Stimulated activated CD4-positive, alpha-beta T cell treated with anti-CD3 and anti-CD28 coated beads, Interleukin-4, amount 100 ng/mL, for 24 hours (primary cell): Measurements from ENCODE around the gene SLC9A4.

ENCODE experiments used
- DNase-seq: peaks from one replicate; pipeline ENCODE4 v3.0.0-alpha.2; 2020

SLC9A4 gene

GRCh38 chr2:102453501-102453900 is 19.5 kb upstream of the SLC9A4 start:
- no peak for DNase-seq

- no peak for DNase-seq
Measured at GRCh38 chr2:102455061-102455670, 17.9 kb upstream of the SLC9A4 start.

- DNase-seq: no peak
Measured at GRCh38 chr2:102460467-102460866, 12.6 kb upstream of the SLC9A4 start.

GRCh38 chr2:102461188-102461587 is 11.8 kb upstream of the SLC9A4 start:
- DNase-seq: no peak

GRCh38 chr2:102463160-102463559 is 9.9 kb upstream of the SLC9A4 start:
- DNase-seq: no peak

GRCh38 chr2:102470168-102470567 is 2.9 kb upstream of the SLC9A4 start:
- no peak for DNase-seq

GRCh38 chr2:102473631-102474030 is 605 bp downstream of the SLC9A4 start:
- DNase-seq: no peak

- DNase-seq: no peak
Measured at GRCh38 chr2:102474785-102475184, 1.8 kb downstream of the SLC9A4 start.

- DNase-seq: no peak
Measured at GRCh38 chr2:102478686-102479470, 5.9 kb downstream of the SLC9A4 start.

GRCh38 chr2:102480285-102481195 is 7.5 kb downstream of the SLC9A4 start:
- DNase-seq: no peak

- no peak for DNase-seq
Measured at GRCh38 chr2:102481931-102482330, 8.9 kb downstream of the SLC9A4 start.

GRCh38 chr2:102483086-102483485 is 10.1 kb downstream of the SLC9A4 start:
- no peak for DNase-seq

GRCh38 chr2:102484310-102485061 is 11.5 kb downstream of the SLC9A4 start:
- no peak for DNase-seq

GRCh38 chr2:102485147-102485785 is 12.2 kb downstream of the SLC9A4 start:
- no peak for DNase-seq

GRCh38 chr2:102486941-102487702 is 14.1 kb downstream of the SLC9A4 start:
- DNase-seq: no peak

GRCh38 chr2:102487761-102488462 is 14.9 kb downstream of the SLC9A4 start:
- DNase-seq: no peak

GRCh38 chr2:102489646-102490045 is 16.6 kb downstream of the SLC9A4 start:
- DNase-seq: no peak

- no peak for DNase-seq
Measured at GRCh38 chr2:102492006-102492405, 19.0 kb downstream of the SLC9A4 start.

- DNase-seq: no peak
Measured at GRCh38 chr2:102494570-102494969, 21.5 kb downstream of the SLC9A4 start.

- no peak for DNase-seq
Measured at GRCh38 chr2:102498414-102498813, 25.4 kb downstream of the SLC9A4 start.

- DNase-seq: no peak
Measured at GRCh38 chr2:102499558-102499957, 26.5 kb downstream of the SLC9A4 start.
